ENCODE data around the gene DGLUCY.

- TF ChIP-seq CTCF (IDR thresholded peaks at IDR 0.05): no peak
- no peak for TF ChIP-seq POLR2AphosphoS5 (IDR thresholded peaks at IDR 0.05)
These were observed 77.0 kb downstream of the DGLUCY start for GRCh38 chr14:91190853-91191252.

All from prostate gland (tissue), 2 donors.